Endothelial cell of hepatic sinusoid (primary cell): ENCODE data around the gene CRIP3.

ENCODE experiments used
- in situ Hi-C: cut with HindIII; loops from 2 replicates; pipeline ENCODE4 v1.10.0; 2017; ENCODE audit warnings: low sequenced_read_pairs

CRIP3 gene

DNA sequence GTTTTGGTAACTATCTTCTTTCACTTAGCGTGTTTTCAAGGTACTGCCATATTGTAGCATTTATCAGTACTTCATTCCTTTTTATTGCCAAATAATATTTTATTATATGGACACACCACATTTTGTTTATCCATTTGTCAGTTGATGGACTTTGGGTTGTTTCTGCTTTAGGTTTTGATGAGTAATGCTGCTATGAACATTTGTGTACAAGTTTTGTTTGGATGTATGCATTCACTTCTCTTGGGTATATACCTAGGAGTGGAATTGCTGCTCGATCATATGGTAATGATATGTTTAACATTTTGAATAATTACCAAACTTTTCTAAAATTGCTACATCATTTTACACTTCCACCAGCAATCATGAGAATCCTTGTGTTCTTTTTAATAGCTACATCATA, 16.9 kb downstream of the CRIP3 start:
- in situ Hi-C loops = no loop called here

DNA sequence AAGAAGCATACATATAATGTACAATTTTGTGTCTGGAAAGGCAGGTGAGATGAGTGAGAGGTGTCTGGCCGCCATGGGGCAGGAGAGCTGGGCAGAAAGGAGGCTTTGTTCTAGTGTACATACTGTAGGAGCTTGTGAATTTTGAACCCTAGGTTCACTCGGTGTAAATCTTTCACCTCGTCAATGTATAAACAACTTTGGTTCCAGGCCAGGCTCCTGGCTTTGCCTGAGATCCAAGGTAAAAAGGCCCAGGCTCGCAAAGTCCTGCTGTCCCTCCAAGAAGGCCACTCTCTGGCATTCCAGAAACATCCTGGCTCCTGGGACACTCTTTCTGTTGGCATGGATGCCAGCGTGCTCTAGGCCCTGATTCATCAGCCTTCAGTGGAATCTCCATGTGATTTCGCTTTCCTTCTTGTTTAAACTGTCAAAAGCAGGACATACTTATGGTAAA, 17.7 kb downstream of the CRIP3 start:
- in situ Hi-C loops = no loop called here

DNA sequence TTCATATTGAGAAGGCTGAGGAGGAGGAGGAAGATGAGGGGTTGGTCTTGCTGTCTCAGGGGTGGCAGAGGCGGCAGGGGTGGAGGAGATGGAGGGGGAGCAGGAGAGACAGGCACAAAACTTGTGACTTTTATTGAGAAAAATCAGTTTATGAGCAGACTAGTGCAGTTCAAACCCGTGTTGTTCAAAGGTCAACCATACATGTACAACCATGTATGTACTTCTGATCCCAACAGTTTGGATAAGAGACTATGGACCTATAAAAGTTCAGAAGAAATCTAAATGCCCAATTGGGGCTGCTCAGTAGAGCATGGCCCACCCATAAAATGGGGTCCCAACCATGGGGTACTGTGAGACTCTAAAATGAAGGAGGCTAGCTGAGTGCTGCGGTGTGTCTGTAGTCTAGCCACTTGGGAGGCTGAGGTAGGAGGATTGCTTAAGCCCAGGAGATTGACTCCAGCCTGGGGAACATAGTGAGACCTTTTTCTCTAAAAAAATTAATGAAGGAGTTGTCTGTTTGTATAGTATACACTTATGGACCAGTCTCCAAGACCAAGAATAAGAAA, 18.2 kb downstream of the CRIP3 start:
- in situ Hi-C loops = no loop called here

DNA sequence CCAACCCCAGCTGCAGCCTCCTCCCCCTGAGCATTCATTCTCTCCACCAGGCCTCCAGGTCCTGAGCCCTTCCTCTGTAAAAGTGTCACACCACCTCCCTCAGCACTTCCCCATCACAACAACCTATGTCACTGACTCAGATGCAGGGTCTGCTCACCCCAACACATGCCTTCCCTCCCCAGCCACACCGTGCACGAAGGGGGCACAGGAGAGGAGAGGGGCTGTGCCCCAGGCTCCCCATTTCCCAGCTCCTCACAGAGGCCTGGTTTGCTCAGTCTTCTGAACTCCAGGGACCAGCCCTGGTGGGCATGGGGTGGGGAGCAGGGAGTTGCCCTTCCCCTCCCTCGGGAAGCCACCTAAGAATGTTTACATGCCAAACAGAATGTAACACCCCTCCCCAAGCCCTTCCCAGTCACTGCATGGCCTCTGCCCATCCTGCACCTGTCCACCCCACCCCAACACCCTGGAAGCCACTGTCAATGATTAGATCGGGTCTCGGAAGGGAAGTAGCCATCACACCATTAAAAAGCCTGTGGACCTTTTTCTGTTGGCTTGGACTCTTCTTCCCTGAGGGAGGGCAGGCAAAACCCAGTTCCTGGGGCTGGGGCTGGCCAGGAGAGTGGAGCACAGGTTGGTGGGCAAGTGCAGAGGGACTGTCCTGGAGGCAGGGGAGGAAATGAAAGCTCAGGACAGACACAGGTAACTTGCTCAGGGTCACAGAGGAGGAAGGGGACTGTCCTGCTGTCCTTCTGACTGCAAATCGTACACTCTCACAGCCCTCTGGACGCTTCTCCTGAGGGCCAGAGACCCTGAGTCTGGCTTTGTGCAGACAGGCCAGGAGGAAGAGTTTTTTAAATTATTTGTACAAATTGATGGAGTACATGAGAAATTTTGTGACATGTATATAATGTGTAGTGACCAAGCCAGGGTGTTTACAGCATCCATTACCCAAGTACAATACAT, 20.6 kb downstream of the CRIP3 start:
- in situ Hi-C loops = no loop called here

DNA sequence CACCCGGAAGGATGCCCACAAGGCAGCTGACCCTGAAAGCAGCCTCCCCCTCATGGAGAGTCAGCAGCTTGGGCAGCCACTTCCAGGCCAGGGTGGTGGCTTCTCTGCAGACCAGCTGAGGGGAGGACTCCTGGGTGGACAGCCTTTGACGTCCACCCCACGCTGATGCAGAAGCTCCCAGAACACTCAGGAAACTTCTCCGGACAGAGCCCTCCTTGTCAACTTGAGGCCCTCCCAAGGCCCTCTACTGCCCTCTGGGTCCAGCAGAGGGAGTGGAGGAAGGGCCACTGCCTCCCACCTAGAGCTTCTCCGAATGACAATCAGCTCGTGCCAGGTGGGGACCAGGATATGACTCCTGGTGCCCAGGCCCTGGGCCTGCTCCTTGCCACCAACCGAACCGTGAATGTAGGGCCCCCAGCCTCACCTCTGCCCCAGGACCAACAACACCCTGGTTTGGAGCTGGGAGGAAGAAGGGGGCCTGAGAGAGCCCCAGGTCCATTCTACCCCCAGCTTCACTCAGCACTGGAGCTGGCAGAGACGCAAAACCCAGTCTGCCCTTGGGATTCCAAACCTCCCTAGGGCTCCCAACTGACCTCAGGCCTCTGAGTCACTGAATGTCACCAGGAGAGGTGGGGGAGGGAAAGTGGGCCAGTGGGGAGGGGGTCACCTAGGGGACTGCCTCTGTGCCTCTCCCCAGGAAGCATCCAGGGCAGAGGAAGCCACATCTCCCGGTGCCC, 21.5 kb downstream of the CRIP3 start:
- in situ Hi-C loops = no loop called here

DNA sequence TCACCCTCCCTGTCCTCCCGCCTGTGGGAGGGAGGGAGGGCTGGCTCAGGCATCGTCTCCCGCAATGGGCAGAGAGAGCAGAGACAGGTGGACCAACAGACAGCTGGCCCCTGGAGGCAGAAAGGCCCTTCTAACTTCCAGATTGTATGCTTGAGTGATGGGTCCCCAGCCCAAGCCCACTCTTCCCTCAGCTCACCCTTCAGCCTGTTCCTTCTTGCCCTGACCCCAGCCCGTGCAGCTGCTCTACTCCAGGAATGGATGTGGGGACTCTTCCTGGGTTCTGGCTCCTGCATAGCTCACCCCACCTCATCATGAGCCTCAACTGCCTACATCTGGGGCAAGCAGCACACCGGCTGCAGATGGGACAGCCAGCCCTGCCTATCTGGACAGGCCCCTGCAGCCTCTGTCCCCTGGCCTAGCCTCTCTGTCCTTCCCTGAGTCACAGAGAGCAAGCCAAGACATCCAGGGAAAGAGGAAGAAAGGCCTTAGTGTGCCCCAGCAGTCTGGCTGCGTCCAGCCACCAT, 22.1 kb downstream of the CRIP3 start:
- in situ Hi-C loops = no loop called here

DNA sequence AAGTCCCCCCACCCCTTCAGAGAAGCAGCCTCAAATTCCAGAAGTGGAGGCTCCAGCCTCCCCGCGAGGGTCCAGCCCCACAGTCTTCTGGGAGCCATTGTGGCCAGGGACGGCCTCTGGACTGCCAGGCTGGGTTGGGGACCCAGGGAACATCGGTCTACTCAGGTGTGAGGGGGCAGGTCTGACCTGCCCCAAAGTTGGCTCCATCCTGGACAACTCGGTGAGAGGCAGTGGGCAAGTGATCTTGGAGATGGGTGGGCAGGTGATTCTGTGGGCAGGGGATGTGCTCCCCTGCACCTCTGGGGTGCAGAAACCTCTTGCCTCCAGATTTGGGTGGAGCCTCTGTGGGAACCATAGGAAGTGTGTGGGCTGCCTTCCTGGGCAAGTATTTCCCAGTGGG, 22.8 kb downstream of the CRIP3 start:
- in situ Hi-C loops = no loop called here

DNA sequence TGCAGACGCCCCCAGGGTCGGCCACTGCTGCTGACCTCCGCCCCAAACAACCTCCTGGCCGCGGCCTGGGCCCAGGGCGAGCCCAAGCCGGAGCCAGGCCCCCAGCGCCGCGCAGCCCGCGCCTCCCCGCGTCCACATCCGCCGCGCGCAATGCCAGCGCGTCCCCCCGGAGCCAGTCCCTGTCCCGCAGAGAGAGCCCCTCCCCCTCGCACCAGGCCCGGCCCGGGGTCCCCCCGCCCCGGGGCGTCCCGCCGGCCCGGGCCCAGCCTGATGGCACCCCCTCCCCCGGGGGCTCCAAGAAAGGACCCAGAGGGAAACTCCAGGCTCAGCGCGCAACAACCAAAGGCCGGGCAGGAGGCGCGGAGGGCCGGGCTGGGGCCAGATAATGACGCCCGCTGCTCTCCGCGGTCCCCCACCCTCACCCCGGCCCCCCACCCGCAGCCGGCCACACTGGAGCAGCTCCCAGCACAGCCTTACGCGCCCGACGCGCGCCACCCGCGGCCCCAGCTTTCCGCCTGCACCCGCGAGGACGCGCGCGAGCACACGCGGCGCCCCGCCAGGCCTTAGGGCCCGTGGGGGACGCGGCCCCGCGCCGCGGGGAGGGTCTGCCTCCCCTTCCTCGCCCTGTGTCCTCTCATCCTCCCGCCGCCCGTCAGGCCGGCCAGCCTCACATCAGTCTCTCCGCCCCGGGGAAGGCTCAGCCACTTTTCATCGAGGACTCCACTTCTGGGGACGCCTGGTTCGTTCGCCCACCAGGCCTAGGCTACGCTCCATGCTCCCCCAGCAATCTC, 23.4 kb downstream of the CRIP3 start:
- in situ Hi-C loops = no loop called here

DNA sequence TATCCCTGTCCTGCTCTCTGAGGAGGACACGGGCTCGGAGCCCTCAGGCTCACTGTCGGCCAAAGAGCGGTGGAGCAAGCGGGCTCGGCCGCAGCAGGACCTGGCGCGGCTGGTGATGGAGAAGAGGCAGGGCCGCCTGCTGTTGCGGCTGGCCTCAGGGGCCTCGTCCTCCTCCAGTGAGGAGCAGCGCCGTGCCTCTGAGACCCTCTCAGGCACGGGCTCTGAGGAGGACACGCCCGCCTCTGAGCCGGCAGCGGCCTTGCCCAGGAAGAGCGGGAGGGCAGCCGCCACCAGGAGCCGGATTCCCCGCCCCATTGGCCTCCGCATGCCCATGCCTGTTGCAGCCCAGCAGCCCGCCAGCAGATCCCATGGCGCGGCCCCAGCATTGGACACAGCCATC, 24.7 kb downstream of the CRIP3 start:
- in situ Hi-C loops = no loop called here

DNA sequence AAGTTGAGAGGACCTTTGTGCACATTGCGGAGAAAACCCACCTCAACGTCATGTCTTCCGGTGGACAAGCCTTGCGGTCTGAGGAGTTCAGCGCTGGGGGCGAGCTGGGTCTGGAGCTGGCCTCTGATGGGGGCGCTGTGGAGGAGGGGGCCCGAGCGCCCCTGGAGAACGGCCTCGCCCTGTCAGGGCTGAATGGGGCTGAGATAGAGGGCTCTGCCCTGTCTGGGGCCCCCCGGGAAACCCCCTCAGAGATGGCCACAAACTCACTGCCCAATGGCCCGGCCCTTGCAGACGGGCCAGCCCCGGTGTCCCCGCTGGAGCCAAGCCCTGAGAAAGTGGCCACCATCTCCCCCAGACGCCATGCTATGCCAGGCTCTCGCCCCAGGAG, 25.1 kb downstream of the CRIP3 start:
- in situ Hi-C loops = no loop called here

DNA sequence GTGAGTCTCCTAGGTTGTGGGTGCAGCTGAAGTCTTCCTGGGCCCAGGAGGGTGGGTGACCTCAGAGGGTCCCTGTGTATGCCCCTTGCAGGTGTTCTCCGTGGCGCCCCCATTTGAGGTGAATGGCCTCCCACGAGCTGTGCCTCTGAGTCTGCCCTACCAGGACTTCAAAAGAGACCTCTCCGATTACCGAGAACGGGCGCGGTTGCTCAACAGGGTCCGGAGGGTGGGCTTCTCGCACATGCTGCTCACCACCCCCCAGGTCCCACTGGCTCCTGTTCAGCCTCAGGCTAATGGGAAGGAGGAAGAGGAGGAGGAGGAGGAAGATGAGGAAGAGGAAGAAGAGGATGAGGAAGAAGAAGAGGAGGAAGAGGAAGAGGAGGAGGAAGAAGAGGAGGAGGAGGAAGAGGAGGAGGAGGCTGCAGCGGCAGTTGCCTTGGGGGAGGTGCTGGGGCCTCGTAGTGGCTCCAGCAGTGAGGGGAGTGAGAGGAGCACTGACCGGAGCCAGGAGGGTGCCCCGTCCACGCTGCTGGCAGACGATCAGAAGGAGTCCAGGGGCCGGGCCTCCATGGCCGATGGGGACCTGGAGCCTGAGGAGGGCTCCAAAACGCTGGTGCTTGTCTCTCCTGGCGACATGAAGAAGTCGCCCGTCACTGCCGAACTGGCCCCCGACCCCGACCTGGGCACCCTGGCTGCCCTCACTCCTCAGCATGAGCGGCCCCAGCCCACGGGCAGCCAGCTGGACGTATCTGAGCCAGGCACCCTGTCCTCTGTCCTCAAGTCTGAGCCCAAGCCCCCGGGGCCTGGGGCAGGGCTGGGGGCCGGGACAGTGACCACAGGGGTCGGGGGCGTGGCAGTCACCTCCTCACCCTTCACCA, 25.8 kb downstream of the CRIP3 start:
- in situ Hi-C loops = no loop called here

DNA sequence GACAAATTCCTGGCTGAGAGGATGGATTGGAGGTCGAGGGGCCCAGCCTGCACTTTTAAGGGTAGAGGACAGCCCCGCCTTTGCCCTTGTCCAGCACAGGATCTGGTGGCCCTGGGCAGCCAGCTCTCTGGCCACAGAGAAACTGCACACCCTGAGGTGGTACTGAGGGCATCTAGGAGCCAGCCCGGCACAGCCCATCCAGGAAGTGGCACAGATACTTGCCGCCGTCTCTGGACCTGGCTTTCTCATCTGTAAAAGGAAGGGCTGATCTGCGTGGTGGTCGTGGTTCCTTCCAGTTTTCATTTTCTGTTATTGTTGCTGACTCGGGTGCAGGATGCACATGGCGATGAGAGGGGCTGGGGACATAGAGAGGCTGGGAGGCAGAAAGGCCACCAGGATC, 26.6 kb downstream of the CRIP3 start:
- in situ Hi-C loops = no loop called here

DNA sequence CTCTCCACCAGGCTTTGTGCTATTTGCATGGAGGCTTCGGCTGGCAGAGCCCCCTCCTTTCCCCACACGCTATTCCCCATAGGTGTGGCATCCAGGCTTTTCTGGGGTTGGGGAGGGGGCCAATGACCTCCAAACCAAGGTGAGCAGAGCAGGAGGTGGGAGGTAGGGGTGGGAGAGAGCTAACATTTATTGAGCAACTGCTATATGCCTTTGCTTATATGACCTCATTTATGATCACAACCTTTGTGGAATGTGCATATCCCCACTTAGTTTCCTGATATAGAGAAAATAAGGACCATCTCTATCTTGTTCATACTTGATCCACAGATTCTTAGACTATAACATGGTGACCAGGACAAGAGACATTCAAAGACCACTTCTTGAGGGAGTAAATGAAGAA, 28.4 kb downstream of the CRIP3 start:
- in situ Hi-C loops = no loop called here

DNA sequence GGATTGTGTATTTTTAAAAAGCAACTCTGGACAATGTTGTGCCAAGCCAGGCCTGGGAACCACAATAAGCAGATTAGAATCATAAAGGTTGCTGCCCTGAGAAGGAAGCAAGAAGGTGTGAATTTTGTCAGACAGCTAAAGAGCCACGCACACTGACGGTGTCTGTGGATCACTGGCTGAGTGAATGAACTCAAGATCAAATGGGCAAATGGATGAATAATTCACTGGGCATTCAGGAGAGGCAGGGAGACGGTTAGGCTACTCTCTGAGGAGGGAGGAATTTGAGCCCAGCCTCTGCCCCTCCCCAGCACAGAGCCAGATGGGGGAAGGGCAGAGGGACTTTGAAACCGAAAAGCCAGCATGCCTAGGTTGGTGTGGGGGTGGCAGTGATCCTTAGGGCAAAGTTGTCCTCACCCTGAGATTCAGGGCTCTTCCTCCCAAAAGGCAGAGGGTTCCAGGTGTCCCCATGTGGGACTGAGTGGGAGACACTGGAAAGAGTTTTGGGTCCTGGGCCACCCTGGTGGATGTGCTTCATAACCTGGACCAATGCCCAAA, 30.0 kb downstream of the CRIP3 start:
- in situ Hi-C loops = no loop called here

DNA sequence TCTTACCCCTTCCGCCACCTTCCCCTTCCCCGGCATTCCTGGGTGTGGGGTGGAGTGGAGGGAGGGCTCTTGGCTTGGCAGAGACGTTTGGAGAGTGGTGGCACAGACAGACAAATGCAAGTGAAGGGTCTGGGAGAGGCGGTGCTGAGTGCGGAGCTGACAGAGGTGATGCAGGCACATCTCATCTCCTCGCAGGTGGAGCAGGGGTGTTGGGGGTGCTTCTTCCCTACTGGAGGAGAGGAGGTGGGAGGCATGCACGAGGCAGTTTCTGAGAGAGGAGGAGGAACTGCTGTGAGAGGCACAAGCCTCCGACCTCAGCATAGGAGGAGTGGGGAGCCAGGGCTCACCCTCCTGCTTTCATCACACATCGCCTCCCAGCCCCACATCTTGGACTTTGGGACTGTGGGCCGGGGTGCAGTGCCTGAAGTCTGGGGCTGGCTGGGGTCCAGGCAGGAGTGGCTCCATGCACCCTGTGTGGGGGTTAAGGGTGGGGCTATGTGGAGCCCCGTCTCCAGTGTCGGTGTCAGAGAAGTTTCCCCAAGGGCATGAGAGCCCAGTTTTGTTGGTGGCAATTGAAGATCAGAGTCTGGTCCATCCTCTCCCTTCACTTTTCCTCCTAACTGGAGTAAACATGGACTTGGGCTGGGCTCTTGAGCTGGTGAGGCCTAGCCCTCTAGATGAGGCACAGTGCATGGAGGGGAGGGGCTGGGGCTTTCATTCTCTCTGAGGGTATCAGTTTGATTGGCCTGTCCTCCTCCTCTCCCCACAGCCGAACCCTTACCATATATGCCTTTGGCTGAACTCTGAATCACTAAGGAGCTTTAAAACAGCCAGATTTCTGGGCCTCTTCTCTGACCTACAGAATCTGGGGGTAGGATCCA, 30.7 kb downstream of the CRIP3 start:
- in situ Hi-C loops = no loop called here

DNA sequence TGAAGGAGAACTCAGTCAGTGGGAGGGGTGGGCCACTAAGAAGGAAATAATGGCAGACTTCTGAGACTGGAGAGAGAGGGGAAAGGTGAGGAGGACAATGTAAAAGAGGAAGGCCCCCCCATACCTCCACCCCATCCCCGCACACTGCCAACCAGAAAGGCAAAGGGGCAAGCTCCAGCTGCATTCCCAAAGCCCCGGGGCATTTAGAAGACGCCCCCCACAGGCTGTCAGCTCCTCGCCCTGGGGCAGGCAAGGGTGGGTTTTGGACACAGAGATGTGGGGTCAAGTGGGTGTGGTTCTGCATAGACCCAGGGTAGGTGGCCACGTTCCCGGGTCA, 31.4 kb downstream of the CRIP3 start:
- in situ Hi-C loops = no loop called here

DNA sequence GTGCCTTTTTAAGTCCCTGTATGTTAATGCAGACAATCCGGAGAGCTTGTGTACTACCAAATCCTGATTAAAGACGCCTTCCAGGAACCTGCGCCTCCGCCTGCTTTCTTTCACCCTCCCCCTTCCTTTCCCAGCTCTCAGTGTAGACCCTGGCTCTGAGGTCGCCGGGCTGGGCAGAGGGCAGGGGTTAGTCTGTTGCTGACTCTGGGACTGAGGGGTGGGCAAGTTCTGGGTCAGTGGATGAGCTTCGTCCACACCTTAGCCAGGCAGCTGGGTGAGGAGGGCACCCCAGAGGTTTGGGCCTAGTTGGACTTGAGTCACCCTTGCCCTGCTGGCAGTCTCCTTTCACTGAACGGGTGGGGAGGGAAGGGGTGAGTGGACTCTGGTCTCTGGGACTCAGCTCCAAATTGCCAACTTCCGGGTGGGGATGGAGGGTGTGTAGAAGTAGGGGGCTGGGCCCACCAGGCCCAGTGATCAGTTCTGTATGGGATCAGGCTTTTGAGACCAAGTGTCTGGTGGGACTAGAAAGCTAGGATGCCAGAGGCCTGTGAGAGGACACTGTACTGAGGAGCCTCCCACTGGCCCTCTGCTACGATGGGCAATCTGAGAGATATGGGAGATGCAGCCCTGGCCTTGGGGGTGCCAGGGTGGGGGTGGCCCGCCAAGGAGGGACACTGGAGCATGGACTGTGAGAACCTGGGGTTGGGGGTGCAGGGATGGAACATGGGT, 31.9 kb downstream of the CRIP3 start:
- in situ Hi-C loops = no loop called here
